Endometrial microvascular endothelial cells (primary cell): ENCODE measurements around the gene ZNF160. TPM values are rescaled to one million over a fixed set of nuclear protein-coding genes. Genes with fewer than 3 reads are reported as not detected.
"Not testable (repeated sequence)": the region's sequence is repeated elsewhere in the genome, so short reads cannot be mapped to it uniquely, and the experiment has no call there.

Experiments
- in situ Hi-C: cut with HindIII; loops from 2 replicates; pipeline ENCODE4 v1.10.0; 2017; ENCODE audit warnings: low sequenced_read_pairs, low pct_unique_long_range_greater_than_20kb; ENCODE audit errors: inconsistent ontology term
- total RNA-seq: library from RNA; depleted of rRNA; stranded (reverse); fragments of >200 nt; gene quantifications from one replicate; pipeline ENCODE4 v1.2.3, GENCODE V29; 2015; ENCODE audit errors: inconsistent ontology term

ZNF160 gene
- 30.5 TPM for total RNA-seq

DNA sequence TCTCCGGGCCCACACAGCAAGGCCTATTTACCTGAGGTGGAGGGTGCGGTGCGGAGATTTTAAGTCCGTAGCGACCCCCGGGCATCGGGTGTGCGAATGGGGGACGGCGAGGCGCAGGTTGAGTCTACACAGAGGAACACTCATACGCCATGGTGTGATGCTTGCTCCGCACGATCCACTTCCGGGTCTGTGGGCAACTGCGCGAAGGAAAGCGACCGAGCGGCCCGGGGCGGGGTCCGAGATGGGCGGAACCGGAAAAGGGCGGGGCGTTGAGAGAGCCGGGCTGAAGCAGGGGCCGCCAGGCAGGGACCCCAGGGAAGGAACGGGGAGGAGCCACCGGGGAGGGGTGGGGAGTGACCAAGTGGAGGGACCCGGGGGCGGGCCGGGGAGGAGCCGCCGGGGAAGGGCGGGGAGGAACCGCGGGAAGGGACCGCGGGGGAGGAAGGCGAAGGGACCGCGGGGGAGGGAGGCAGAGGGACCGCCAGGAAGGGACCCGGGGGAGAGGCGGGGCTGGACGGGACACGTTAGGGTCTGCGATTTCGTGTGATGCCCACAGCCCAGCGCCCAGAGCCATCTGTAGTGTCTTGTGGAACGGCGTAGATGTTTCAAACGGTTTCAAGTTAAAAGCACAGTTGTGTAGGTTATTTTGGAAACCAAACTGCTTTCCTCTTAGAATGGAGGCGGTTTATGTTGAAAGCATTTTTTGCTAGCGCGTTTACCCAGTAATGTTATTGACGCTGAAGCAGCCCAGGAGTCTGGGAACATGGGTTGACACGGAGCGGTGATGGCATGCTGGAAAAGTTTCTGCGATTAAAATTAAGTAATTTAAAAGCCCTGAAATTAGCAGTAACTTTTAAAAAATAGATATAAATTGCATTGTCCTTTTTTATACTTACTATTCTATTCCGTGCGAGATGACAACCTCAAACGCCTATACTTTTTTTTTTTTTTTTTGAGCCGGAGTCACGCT is at the start of gene ZNF160:
Gene ZNF160 (minus strand): TSS at position 189 of the 970 bp plus-strand sequence. CDS start 17,146 bp downstream, outside the sequence.
- in situ Hi-C loops = no loop called here

- in situ Hi-C loops = no loop called here
Measured at GRCh38 chr19:53147645-53148044, 44.4 kb upstream of the ZNF160 start.

- in situ Hi-C loops = no loop called here
Measured at GRCh38 chr19:53140351-53140750, 37.1 kb upstream of the ZNF160 start.

DNA sequence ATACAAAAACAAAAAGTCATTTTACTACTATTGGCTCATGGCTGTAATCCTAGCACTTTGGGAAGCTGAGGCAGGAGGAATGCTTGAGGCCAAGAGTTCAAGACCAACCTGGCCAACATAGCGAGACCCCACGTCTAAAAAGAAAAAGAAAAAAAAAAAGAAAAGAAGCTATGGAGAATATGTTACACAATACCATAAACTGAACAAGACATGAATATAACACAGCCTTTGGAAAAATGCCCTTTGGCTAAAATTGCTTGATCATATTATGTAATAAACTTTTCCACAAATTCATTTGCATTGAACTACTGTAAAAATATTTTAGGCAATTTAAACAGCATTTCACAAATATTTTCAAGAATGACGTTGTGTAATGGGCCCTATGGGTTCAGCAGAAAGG is 33.2 kb upstream of the ZNF160 start:
- in situ Hi-C loops = no loop called here

DNA sequence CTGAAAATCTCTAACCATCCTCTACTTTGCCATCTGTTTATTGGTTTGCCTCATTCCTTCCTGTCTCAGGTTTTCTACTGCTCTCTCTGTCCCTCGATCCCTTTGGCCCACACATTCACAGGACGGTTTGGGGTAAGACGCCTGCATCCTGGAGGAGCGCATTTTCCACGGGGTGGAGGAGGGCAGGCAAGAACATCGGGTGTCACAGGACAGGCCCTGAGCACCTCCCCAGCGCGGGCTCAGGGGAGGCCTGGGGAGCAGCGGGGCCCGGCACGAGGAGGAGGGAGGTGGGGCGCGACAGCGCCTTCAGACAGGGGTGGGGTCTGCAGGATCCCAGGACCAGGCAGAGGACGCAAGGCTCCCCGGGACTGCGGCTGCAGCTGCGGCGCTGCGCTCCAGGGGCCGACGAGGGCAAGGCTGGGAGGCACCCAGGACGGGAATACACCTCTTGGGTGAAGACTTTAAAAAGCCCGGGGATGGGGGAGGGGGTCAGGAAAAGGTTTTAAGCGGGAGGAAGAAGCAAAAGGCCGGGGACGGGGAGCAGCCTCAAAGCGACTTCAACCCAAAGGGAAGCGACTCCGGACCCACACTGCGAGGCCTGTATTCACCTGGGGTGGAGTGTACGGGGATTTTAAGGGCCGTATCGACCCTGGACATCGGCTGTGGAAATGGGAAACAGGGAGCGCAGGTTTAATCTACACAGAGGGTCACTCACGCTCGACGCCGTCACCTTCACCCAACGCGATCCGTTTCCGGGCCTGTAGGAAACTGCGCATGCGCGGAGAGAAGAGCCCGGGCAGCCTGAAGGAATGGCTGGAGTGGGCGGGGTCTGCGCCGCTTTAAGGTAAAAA is 29.1 kb upstream of the ZNF160 start, which contains the start of gene ZNF415:
Gene ZNF415 (minus strand): TSS at position 770 of the 851 bp plus-strand sequence. CDS start 10,234 bp downstream, outside the sequence.
- in situ Hi-C loops = no loop called here

GRCh38 chr19:53131727-53132126 is 28.5 kb upstream of the ZNF160 start:
- in situ Hi-C loops = no loop called here

DNA sequence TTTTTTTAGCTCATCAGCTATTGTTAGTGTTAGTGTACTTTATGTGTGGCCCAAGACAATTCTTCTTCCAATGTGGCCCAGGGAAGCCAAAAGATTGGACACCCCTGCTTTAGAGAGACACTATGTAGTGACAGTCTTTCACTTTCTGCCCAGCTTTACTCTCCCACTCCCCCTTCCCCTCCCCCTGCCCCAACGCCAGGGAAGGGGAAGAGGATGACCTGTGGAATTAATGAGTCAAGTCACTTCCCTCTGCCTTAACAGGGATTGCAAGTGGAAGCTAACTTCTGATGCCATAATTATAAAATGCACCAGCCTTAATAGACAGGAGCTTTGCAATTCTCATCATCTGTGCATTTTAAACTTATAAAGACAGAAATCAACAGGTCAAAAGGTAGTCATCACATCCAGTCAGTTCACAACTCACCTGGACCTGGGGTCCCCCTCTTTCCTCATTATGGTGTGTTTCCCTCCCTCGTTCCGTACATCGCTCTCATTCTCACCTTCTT is 27.9 kb upstream of the ZNF160 start:
- in situ Hi-C loops = no loop called here

DNA sequence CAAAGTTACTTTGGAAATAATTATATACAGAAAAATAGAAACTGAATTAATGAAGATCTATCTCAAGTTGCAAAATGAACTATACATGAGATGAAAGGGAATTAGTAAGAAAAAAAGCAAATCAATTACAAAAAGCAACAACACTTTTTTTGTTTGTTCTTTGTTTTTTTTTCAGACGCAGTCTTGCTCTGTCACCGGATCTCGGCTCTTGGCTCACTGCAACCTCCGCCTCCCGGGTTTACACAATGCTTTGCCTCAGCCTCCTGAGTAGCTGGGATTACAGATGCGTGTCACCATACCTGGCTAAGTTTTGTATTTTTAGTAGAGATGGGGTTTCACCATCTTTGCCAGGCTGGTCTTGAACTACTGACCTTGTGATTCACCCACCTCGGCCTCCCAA is 27.3 kb upstream of the ZNF160 start:
- in situ Hi-C loops = no loop called here

DNA sequence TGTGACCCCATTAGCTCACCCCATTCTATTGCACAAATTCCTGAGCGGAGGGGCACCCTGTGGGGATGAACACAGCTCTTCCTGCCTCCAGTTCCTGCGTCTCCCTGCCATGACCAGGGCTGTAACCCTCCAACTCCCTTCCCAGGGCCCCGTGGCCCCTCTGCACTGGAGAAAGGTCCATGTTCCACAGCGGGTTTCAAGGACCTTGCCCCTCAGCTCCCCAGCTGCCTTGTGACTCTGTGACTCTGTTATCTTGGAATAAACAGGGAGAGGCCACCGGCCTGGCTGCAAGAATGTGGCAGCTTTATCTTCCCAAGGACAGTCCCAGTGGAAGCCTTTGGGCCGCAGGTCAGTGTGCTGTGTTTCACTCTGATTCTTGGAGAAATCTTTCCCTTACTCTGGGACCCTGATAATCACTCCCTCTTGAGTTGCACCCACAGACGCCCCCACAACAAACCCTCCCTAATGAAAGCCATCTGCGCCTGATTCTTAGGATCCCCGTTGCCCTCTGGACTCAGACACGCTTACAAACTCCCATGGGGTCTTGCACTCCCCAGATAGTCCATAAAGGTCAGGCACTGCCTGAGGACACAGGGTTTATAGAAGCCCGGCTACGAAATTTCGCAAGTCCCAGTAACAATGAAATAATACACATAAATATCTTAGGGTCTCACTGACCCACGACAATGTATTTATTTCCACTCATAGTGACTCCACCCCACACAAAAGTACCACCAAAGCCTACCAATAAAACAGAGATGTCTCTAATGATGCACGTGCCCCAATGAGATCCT is 23.7 kb upstream of the ZNF160 start:
- in situ Hi-C loops = not testable (repeated sequence)

GRCh38 chr19:53123400-53123799 is 20.2 kb upstream of the ZNF160 start:
- in situ Hi-C loops = no loop called here

- in situ Hi-C loops = no loop called here
Measured at GRCh38 chr19:53112286-53112685, 9.1 kb upstream of the ZNF160 start.

DNA sequence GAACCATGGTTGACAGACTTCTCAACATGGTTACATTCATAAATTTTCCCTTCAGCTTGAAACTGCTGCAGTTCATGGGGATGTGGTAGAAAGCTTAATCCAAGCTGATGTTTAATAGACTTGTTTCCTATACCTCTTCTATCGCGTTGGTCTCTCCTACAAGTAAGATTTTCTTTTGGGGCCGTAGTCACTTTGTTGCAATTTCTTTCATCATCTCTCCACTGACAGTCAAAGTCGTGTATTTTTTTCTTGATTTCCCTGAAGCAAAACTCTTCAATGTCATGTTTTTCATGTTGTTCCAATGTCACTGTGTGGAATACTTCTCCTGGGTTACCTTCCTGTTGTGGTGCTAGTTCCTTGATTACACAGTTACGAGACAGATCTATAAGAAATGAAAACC is 6.3 kb upstream of the ZNF160 start:
- in situ Hi-C loops = no loop called here

- in situ Hi-C loops = no loop called here
Measured at GRCh38 chr19:53102756-53103233, 427 bp downstream of the ZNF160 start.

GRCh38 chr19:53102206-53102755 is 941 bp downstream of the ZNF160 start:
- in situ Hi-C loops = no loop called here

- in situ Hi-C loops = no loop called here
Measured at GRCh38 chr19:53101518-53101917, 1.7 kb downstream of the ZNF160 start.

DNA sequence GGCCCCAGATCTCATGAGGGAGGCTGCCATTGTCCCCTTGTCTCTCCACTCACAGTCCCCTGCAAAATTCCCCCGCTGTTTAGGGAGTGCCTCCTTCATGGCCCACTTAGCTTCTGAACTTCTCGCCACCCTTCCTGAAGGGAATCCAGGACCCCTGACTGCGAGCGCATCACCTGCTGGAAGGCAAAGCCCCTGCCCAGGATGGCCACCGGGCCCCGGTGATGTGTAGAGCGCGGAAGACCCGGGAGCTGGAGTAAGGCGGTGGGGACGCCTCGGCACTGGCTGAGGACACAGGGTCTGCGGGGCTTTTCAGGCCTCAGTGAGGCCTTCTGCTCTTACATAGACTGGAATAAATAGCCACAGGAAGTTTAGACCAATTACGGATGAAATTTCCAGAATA is 4.7 kb downstream of the ZNF160 start:
- in situ Hi-C loops = not testable (repeated sequence)

- in situ Hi-C loops = not testable (repeated sequence)
Measured at GRCh38 chr19:53096982-53097690, 6.1 kb downstream of the ZNF160 start.

DNA sequence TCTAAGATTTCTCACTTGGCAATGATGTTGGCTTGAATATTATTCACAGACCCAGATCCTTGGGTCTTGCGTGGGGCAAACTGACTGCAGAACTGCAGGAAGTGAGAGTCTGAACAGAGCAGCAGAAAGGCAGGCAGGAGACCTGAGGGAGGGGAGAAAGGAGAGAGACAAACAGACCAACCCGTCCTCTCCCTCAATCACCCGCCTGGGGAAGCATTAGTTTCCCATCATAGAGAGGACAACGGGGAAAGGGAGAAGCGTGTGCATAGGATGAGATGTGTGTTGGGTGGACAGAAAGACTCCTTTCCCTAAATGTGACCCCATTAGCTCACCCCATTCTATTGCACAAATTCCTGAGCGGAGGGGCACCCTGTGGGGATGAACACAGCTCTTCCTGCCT is 6.6 kb downstream of the ZNF160 start:
- in situ Hi-C loops = not testable (repeated sequence)
